GM10248 (cell line): ENCODE results near the gene PTPRN2.
"Not testable (repeated sequence)": the region's sequence is repeated elsewhere in the genome, so short reads cannot be mapped to it uniquely, and the experiment has no call there.

Source experiments
- CTCF ChIA-PET: fragments of 300-600 bp; sonication (Branson Sonifier 250); formaldehyde crosslinking; extraction: SDS; loops from one replicate; lab custom pipeline; 2021; ENCODE audit warnings: antibody characterized with exemption; lab: Yijun Ruan, JAX
- POLR2A ChIA-PET: fragments of 350-650 bp; sonication (Branson Sonifier 250); formaldehyde crosslinking; extraction: SDS; loops from one replicate; lab custom pipeline; 2020; ENCODE audit warnings: antibody characterized with exemption; lab: Yijun Ruan, JAX
- DNase-seq: peaks from one replicate; pipeline ENCODE4 v3.0.0; 2012; ENCODE audit errors: extremely low spot score
- TF ChIP-seq, protein P1 (sequence below): IDR thresholded peaks from 2 replicates; pipeline ENCODE4 v1.5.1; 2012; ENCODE audit warnings: mild to moderate bottlenecking, low read depth; ENCODE audit errors: extremely low read depth, missing control alignments, control extremely low read depth

The PTPRN2 gene

GRCh38 chr7:158537516-158537882, 50.1 kb downstream of the PTPRN2 start:
- ChIA-PET POLR2A (no interaction called here), CTCF (no interaction called here)
- DNase-seq = no peak
- TF ChIP-seq, protein P1, sequence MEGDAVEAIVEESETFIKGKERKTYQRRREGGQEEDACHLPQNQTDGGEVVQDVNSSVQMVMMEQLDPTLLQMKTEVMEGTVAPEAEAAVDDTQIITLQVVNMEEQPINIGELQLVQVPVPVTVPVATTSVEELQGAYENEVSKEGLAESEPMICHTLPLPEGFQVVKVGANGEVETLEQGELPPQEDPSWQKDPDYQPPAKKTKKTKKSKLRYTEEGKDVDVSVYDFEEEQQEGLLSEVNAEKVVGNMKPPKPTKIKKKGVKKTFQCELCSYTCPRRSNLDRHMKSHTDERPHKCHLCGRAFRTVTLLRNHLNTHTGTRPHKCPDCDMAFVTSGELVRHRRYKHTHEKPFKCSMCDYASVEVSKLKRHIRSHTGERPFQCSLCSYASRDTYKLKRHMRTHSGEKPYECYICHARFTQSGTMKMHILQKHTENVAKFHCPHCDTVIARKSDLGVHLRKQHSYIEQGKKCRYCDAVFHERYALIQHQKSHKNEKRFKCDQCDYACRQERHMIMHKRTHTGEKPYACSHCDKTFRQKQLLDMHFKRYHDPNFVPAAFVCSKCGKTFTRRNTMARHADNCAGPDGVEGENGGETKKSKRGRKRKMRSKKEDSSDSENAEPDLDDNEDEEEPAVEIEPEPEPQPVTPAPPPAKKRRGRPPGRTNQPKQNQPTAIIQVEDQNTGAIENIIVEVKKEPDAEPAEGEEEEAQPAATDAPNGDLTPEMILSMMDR = no peak

- TF ChIP-seq, protein P1 = no peak
- DNase-seq = no peak
- ChIA-PET CTCF (no interaction called here), POLR2A (no interaction called here)
Observed at GRCh38 chr7:158536871-158537515, 50.6 kb downstream of the PTPRN2 start.

- CTCF ChIA-PET = interaction anchor here (1.9 kb wide), 1 partner anchor 10 kb away, joined by 4 read pairs; no protein-coding TSS in a partner anchor
- POLR2A ChIA-PET = no interaction called here
- DNase-seq = no peak
- TF ChIP-seq, protein P1 = no peak
Observed at GRCh38 chr7:158535079-158535478, 52.5 kb downstream of the PTPRN2 start.

GRCh38 chr7:158534598-158534997, 53.0 kb downstream of the PTPRN2 start:
- TF ChIP-seq, protein P1 = no peak
- ChIA-PET POLR2A (no interaction called here), CTCF (interaction anchor here (1.9 kb wide), 1 partner anchor 11 kb away, joined by 4 read pairs; no protein-coding TSS in a partner anchor)
- DNase-seq = no peak

DNA sequence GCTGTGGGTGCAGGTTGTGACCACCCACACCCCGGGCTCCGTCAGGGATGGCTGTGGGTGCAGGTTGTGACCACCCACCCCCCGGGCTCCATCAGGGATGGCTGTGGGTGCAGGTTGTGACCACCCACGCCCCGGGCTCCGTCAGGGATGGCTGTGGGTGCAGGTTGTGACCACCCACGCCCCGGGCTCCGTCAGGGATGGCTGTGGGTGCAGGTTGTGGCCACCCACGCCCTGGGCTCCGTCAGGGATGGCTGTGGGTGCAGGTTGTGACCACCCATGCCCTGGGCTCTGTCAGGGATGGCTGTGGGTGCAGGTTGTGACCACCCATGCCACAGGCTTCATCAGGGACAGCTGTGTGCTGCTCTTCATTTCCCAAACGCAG, 53.5 kb downstream of the PTPRN2 start:
- CTCF ChIA-PET = interaction anchor here (1.9 kb wide), 1 partner anchor 11 kb away, joined by 4 read pairs; no protein-coding TSS in a partner anchor
- POLR2A ChIA-PET, DNase-seq: not testable (repeated sequence)

GRCh38 chr7:158533386-158534133, 54.1 kb downstream of the PTPRN2 start:
- ChIA-PET POLR2A (no interaction called here), CTCF (interaction anchor here (1.2 to 1.9 kb wide), 2 partner anchors 8 to 12 kb away, joined by 3 to 4 read pairs; no protein-coding TSS in a partner anchor)
- no peak for DNase-seq
- TF ChIP-seq, protein P1 = no peak

- ChIA-PET POLR2A (no interaction called here), CTCF (interaction anchor here (1.2 kb wide), 1 partner anchor 10 kb away, joined by 3 read pairs; no protein-coding TSS in a partner anchor)
- DNase-seq = no peak
- TF ChIP-seq, protein P1 = no peak
Observed at GRCh38 chr7:158532093-158532627, 55.5 kb downstream of the PTPRN2 start.
